ENCODE data around the gene LINC01488.

- TF ChIP-seq CTCF (IDR thresholded peaks at IDR 0.05), result no peak
- no peak for TF ChIP-seq POLR2A (IDR thresholded peaks at IDR 0.05)
Observed at GRCh38 chr11:69471729-69472540, 9.5 kb upstream of the LINC01488 start.

Data from Peyer's patch (tissue), 4 donors.